Measurements from ENCODE around the gene C11orf54. TPM values are rescaled to one million over a fixed set of nuclear protein-coding genes. Genes with fewer than 3 reads are reported as not detected.

C11orf54 gene
- total RNA-seq, 1 donor from 2014 or later = 61.6 TPM

Other genes with a start within 250 kb of the C11orf54 start
- gene SMCO4, start 198.3 kb upstream of the C11orf54 start, total RNA-seq = 15.6 and 17.5 TPM in 2 replicates
- 8.5 and 21.9 TPM in 2 replicates for gene CEP295, start 80.0 kb upstream of the C11orf54 start, total RNA-seq
- gene TAF1D, start 177 bp upstream of the C11orf54 start, total RNA-seq = 157 and 360 TPM in 2 replicates
- gene MED17, start 42.6 kb downstream of the C11orf54 start, total RNA-seq = 24.8 and 45.9 TPM in 2 replicates
- 0.17 and 0.70 TPM in 2 replicates for gene VSTM5, start 108.9 kb downstream of the C11orf54 start, total RNA-seq

All from renal cortical epithelial cell (primary cell).